ENCODE data around the gene NPBWR2.

The NPBWR2 gene

DNA sequence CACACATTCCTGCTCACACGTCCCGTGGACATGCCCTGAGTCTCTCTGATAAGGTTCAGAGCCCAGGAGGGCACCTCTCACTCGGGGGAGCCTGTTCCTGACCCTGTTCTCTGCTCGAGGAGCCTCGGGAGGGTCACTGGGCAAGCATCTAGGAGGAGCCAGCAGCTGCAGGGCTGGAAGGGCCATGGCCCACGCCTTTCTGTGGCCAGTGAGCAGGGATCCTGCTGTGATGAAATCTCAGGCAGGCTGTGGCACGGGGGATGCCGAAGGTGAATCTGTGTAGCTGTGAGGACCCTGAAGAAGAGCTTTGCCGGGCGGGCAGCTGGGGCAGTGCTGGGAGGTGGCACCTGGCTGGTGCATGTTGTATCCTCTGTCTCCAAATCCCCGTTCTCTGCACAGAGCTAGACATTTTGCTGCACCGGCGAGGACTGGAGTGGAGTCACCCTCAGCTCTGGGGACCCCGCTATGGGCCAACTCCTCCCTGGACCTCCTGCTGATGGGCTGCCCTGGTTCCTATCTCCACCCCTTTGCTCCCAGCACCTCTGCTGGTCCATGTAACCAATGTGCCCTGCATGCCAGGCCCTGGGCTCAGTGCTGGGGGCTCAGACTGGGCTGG, 7.1 kb upstream of the NPBWR2 start:
- Histone ChIP-seq H3F3A (ENCODE audit: insufficient read depth, low read length) (no peaks in the 10 kb centered on the region), H3K79me2 (ENCODE audit: insufficient read depth, low read length) (no peaks in the 10 kb centered on the region), H2AFZ (ENCODE audit: low read length) (no peak overlapping the region), H3K9me3 (ENCODE audit: low read length) (no peaks in the 10 kb centered on the region), H3K4me2 (ENCODE audit: low read length) (no peak overlapping the region), H3K27me3 (ENCODE audit: insufficient read depth, low read length) (no peaks in the 10 kb centered on the region; the same call in 1 of the 2 replicates), H3K9ac (ENCODE audit: low read length) (no peak overlapping the region), H3K9me2 (ENCODE audit: low read depth, low read length) (no peaks in the 10 kb centered on the region), H3K4me1 (ENCODE audit: insufficient read depth, low read length, severe bottlenecking) (no peaks in the 10 kb centered on the region), H3K4me3 (ENCODE audit: low read depth, low read length, poor library complexity, severe bottlenecking) (no peak overlapping the region), H3K27ac (ENCODE audit: low read depth, low read length, poor library complexity, severe bottlenecking) (no peak overlapping the region), H4K20me1 (ENCODE audit: insufficient read depth, low read length) (no peaks in the 10 kb centered on the region), H3K36me3 (ENCODE audit: insufficient read depth, low read length) (no peaks in the 10 kb centered on the region)
- no peak for TF ChIP-seq EZH2 (IDR thresholded peaks at IDR 0.05; ENCODE audit: borderline replicate concordance, low read length)

DNA sequence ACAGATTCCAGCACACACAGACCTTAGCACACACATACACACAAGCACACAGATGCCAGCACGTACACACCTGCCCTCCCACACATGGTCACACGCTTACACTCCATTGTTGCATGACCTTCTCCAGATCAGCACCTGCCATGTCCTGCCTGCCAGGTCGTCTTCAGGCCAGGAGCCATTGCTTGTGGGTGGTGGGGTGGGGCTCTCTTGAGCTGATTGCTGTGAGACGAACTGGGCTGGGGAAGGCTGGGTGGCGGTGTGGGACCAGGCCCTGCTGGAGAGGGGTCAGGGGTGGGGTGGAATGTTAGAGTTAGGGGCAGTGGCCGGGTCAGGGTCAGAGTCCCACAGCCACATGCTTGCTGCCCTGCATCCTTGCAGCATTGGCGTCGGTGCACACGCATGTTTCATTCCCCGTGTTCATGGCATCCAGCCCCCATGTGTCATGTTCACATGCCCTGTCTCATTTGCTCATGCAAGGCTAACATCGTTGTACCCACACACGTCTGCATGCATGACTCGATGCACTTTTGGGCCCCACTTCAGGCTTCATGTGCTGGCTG, 6.5 kb upstream of the NPBWR2 start:
- H3K79me2 ChIP-seq (ENCODE audit: insufficient read depth, low read length): no peaks in the 10 kb centered on the region
- H3K4me1 ChIP-seq (ENCODE audit: insufficient read depth, low read length, severe bottlenecking): no peaks in the 10 kb centered on the region
- no peak overlapping the region for H2AFZ ChIP-seq (ENCODE audit: low read length)
- H3F3A ChIP-seq (ENCODE audit: insufficient read depth, low read length): no peaks in the 10 kb centered on the region
- H3K36me3 ChIP-seq (ENCODE audit: insufficient read depth, low read length): no peaks in the 10 kb centered on the region
- TF ChIP-seq, protein P1, sequence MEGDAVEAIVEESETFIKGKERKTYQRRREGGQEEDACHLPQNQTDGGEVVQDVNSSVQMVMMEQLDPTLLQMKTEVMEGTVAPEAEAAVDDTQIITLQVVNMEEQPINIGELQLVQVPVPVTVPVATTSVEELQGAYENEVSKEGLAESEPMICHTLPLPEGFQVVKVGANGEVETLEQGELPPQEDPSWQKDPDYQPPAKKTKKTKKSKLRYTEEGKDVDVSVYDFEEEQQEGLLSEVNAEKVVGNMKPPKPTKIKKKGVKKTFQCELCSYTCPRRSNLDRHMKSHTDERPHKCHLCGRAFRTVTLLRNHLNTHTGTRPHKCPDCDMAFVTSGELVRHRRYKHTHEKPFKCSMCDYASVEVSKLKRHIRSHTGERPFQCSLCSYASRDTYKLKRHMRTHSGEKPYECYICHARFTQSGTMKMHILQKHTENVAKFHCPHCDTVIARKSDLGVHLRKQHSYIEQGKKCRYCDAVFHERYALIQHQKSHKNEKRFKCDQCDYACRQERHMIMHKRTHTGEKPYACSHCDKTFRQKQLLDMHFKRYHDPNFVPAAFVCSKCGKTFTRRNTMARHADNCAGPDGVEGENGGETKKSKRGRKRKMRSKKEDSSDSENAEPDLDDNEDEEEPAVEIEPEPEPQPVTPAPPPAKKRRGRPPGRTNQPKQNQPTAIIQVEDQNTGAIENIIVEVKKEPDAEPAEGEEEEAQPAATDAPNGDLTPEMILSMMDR (IDR thresholded peaks at IDR 0.05; ENCODE audit: low read length): no peak
- no peak for TF ChIP-seq EZH2 (IDR thresholded peaks at IDR 0.05; ENCODE audit: borderline replicate concordance, low read length)
- H3K4me3 ChIP-seq (ENCODE audit: low read depth, low read length, poor library complexity, severe bottlenecking): no peak overlapping the region
- peaks cover 4% of the 10 kb centered on the region; the same call in 1 of the 2 replicates for H3K27me3 ChIP-seq (ENCODE audit: insufficient read depth, low read length)
- no peaks in the 10 kb centered on the region for H3K9me2 ChIP-seq (ENCODE audit: low read depth, low read length)
- H3K4me2 ChIP-seq (ENCODE audit: low read length): no peak overlapping the region
- H3K9me3 ChIP-seq (ENCODE audit: low read length): no peaks in the 10 kb centered on the region
- no peaks in the 10 kb centered on the region for H4K20me1 ChIP-seq (ENCODE audit: insufficient read depth, low read length)
- no peak overlapping the region for H3K9ac ChIP-seq (ENCODE audit: low read length)
- H3K27ac ChIP-seq (ENCODE audit: low read depth, low read length, poor library complexity, severe bottlenecking): no peak overlapping the region

DNA sequence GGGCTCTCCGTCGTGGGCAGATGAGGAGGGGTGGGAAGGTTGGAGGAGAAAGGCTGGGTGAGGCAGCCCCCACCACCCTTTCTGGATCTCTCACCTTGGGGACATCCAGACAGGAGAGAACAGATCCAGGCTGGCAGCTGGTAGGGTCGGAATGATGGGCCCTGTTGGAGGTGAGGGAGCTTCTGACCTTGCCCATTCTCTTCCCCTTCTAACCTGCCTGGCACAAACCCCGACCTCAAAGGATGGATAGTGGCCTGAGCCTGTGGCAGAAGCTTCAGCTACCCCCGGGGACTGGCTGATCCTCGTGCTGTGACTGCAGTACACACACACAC, 6.0 kb upstream of the NPBWR2 start:
- no peak overlapping the region for H3K4me2 ChIP-seq (ENCODE audit: low read length)
- TF ChIP-seq EZH2 (IDR thresholded peaks at IDR 0.05; ENCODE audit: borderline replicate concordance, low read length): no peak
- TF ChIP-seq, protein P1 (IDR thresholded peaks at IDR 0.05; ENCODE audit: low read length): no peak
- no peak overlapping the region for H3K9ac ChIP-seq (ENCODE audit: low read length)
- H2AFZ ChIP-seq (ENCODE audit: low read length): no peak overlapping the region
- H3K4me3 ChIP-seq (ENCODE audit: low read depth, low read length, poor library complexity, severe bottlenecking): no peak overlapping the region
- no peaks in the 10 kb centered on the region for H3K36me3 ChIP-seq (ENCODE audit: insufficient read depth, low read length)
- peaks cover 7% of the 10 kb centered on the region; the same call in 1 of the 2 replicates for H3K27me3 ChIP-seq (ENCODE audit: insufficient read depth, low read length)
- no peaks in the 10 kb centered on the region for H3K79me2 ChIP-seq (ENCODE audit: insufficient read depth, low read length)
- H4K20me1 ChIP-seq (ENCODE audit: insufficient read depth, low read length): no peaks in the 10 kb centered on the region
- H3K4me1 ChIP-seq (ENCODE audit: insufficient read depth, low read length, severe bottlenecking): peaks cover 2% of the 10 kb centered on the region
- H3F3A ChIP-seq (ENCODE audit: insufficient read depth, low read length): no peaks in the 10 kb centered on the region
- H3K9me2 ChIP-seq (ENCODE audit: low read depth, low read length): no peaks in the 10 kb centered on the region
- no peak overlapping the region for H3K27ac ChIP-seq (ENCODE audit: low read depth, low read length, poor library complexity, severe bottlenecking)
- no peaks in the 10 kb centered on the region for H3K9me3 ChIP-seq (ENCODE audit: low read length)
